HG02943 (cell line): ENCODE measurements around the gene ENPP3.

Experiments used
- ATAC-seq: cut with Tn5 transposase; IDR thresholded peaks from one replicate; pipeline ENCODE4 v1.9.1; 2021; ENCODE audit warnings: mild to moderate bottlenecking, low read depth, moderate library complexity; ENCODE audit not compliant: unreplicated experiment

The ENPP3 gene

GRCh38 chr6:131761762-131762067, 124.6 kb downstream of the ENPP3 start:
- ATAC-seq, result no peak

GRCh38 chr6:131762984-131763383, 125.9 kb downstream of the ENPP3 start:
- no peak for ATAC-seq

GRCh38 chr6:131763749-131764148, 126.6 kb downstream of the ENPP3 start:
- ATAC-seq, result no peak

GRCh38 chr6:131764350-131764749, 127.2 kb downstream of the ENPP3 start:
- ATAC-seq, result no peak

- no peak for ATAC-seq
Observed at GRCh38 chr6:131765081-131765803, 128.1 kb downstream of the ENPP3 start.

GRCh38 chr6:131765804-131766135, 128.7 kb downstream of the ENPP3 start:
- no peak for ATAC-seq

- ATAC-seq, result no peak
Observed at GRCh38 chr6:131766631-131767030, 129.5 kb downstream of the ENPP3 start.

- ATAC-seq, result no peak
Observed at GRCh38 chr6:131768964-131769363, 131.9 kb downstream of the ENPP3 start.

GRCh38 chr6:131769385-131770141, 132.5 kb downstream of the ENPP3 start:
- no peak for ATAC-seq

- no peak for ATAC-seq
Observed at GRCh38 chr6:131770776-131771175, 133.7 kb downstream of the ENPP3 start.

GRCh38 chr6:131773284-131773950, 136.3 kb downstream of the ENPP3 start:
- no peak for ATAC-seq

- no peak for ATAC-seq
Observed at GRCh38 chr6:131775886-131776285, 138.8 kb downstream of the ENPP3 start.

GRCh38 chr6:131776985-131777384, 139.9 kb downstream of the ENPP3 start:
- ATAC-seq, result no peak

GRCh38 chr6:131778169-131778568, 141.1 kb downstream of the ENPP3 start:
- ATAC-seq, result no peak

GRCh38 chr6:131779304-131779703, 142.2 kb downstream of the ENPP3 start:
- no peak for ATAC-seq

GRCh38 chr6:131780600-131780999, 143.5 kb downstream of the ENPP3 start:
- no peak for ATAC-seq

- no peak for ATAC-seq
Observed at GRCh38 chr6:131781687-131782086, 144.6 kb downstream of the ENPP3 start.

GRCh38 chr6:131782764-131783163, 145.7 kb downstream of the ENPP3 start:
- ATAC-seq, result no peak

- ATAC-seq, result no peak
Observed at GRCh38 chr6:131784561-131784960, 147.5 kb downstream of the ENPP3 start.

- no peak for ATAC-seq
Observed at GRCh38 chr6:131787079-131787478, 150.0 kb downstream of the ENPP3 start.

- ATAC-seq, result no peak
Observed at GRCh38 chr6:131787766-131788712, 150.9 kb downstream of the ENPP3 start.
